NOMO-1 treated with DMSO at 0.1 percent for 48 hours (cell line): ENCODE results near the gene CDKN2B-AS1.

Experiments used
- DNase-seq: peaks from one replicate; lab custom pipeline; 2025; ENCODE audit not compliant: unreplicated experiment; lab: John Stamatoyannopoulos, UW

Gene CDKN2B-AS1

DNA sequence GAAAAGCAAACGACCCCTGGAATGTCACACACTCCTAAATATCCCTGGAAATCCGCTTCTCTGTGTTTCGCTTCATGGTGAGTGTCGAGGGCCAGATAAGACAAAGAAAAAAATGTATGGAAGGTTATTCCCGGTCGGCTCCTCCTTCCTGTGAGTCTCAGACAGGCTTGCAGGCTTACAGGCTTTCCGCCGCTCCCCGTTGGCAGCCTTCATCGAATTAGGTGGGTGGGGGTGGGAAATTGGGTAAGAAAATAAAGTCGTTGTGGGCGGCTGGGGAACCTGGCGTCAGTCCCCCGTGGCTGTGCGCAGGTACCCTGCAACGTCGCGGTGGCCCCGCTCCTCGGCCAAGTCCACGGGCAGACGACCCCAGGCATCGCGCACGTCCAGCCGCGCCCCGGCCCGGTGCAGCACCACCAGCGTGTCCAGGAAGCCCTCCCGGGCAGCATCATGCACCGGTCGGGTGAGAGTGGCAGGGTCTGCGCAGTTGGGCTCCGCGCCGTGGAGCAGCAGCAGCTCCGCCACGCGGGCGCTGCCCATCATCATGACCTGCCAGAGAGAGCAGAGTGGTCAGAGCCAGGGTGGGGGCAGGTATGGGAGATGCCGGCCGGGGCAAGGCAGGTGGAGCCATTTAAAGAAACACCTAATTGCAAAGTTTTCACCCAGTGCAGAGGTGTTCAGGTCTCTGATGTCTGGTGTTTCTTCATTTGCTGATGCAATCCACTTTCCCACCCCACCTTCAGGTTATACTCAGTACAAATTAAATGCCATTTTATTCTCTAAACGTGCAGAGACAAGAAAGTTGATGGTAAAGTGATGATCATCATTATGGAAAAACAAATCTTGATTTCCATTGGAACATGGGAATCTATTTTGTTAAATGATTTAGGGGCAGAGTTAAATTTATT is 11.4 kb downstream of the CDKN2B-AS1 start:
- no peak for DNase-seq

DNA sequence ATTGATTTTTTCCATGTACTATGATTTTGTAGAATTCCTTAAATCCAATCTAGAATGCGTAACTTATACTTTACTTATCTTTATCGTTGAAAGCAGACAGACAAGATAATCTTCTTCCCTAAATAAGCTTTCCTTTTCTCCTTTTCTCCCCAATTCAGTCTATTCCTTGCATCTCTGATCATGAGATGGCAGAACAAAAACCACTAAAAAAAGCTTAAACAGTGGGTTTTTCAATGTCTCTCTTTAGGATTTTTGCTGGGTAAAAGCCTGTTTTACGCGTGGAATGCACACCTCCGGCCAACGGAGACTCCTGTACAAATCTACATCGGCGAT is 13.8 kb downstream of the CDKN2B-AS1 start:
- no peak for DNase-seq

DNA sequence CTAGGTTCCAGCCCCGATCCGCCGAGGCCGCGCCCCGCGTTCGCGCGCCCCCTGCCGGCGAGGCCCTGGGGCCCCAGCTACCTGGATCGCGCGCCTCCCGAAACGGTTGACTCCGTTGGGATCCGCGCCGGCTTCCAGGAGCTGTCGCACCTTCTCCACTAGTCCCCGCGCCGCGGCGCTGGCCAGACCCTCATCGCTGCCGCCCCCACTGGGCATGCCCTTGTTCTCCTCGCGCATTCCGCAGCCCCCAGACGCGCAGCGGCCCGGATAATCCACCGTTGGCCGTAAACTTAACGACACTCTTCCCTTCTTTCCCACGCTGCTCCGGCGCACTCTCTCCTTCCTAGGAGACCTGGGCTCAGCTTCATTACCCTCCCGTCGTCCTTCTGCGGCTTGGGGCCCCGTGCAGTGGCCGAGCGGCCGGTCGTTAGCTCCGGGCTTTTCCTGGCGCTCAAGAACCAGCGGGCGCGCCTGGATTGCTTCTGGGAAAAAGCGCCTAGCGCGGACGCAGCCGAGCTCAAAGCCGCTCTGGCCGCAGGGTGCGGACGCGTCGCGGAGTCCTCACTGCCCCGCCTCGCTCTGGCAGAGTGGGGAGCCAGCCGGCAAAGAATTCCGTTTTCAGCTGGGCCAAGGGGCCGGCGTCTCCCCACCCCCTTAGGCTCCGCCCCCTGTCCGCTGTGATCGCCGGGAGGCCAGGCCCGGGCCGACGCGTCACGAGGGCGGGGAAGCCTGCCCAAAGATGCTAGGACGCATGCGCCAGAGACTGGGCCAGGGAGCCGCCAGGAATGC is 14.3 kb downstream of the CDKN2B-AS1 start, which contains the start of gene CDKN2B:
CDKN2B (minus strand) TSS at position 589 of the 789 bp plus-strand sequence; CDS start at position 237, 352 bp downstream.
- no peak for DNase-seq

DNA sequence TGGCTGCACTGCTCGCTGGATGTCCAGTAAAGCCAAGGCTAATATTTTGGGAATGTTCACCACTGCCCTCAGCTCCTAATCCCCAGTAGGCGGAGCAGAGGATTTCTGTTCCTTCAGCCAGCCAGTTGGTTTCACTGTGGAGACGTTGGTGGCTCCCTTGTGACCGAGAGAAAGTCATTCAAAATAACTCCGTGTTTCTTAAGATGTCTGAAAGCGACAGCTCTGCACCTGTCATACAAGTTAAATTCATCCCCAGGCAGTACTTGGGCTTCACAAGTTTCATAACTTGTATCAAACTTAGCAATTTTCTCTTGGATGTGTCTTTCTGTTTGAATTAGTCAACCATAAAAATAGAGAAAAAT is 14.9 kb downstream of the CDKN2B-AS1 start:
- DNase-seq: no peak

DNA sequence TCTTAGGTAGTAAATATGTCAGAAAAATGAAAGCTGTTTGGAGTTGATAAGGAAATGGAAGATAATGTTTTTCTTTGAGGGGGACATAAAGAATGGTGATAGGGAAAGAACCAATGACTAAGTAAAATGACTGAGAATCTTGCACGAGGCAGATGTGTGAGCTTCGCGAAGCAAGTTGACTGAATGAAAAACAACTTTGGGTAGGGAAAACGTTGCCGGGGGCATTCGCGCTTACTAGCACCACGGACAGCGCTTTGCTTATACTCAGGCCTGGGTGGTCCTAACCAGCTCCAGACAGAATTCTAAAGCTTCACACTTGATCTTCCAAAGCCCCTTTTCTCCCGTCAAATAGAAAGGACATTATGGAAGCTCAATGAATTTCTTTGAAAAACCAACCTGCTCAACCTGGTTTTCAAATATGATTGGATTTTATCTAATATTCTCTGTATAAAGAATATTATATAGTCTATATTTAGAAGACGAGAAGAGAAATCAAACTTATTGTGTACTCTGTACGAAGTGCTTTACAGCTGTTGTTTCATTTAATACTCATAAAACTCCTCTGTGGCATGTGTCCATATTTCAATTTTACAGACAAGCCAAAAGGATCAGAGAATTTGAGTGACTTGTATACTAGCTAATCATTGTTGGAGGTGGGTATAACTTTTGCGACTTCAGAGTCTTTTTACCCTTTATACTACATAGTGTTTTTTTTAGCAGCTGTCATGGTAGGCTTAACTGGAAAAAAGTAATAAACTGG is 16.5 kb downstream of the CDKN2B-AS1 start:
- DNase-seq: no peak

DNA sequence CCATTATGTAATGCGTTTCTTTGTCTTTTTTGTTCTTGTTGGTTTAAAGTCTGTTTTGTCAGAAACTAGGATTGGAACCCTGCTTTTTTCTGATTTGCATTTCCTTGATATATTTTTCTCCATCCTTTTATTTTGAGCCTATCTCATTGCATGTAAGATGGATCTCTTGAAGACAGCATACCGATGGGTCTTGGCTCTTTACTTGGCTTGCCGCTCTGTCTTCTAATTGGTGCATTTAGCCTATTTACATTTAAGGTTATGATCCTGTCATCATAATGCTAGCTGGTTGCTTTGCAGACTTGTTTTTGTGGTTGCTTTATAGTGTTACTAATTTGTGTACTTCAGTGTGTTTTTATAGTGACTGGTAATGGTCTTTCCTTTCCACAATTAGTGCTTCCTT is 27.8 kb downstream of the CDKN2B-AS1 start:
- no peak for DNase-seq

DNA sequence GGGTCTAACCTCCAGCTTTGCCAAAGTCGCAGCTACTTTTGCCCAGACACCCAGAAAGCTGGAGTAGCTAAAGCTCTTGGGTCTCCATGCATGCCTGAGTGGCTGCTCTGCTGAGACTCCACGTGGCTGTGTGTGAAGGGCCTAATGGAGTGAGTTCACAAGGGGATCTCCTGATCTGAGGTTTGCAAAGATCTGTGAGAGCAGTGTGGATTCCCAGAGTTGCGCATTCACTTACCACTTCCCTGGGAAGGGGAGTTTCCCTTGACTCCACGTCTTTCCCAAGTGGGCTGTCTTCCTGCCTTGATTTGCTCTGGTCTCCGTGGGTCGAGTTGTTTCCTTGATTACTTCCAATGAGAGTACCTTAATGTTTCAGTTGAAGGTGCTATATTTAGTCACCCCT is 32.1 kb downstream of the CDKN2B-AS1 start:
- no peak for DNase-seq

DNA sequence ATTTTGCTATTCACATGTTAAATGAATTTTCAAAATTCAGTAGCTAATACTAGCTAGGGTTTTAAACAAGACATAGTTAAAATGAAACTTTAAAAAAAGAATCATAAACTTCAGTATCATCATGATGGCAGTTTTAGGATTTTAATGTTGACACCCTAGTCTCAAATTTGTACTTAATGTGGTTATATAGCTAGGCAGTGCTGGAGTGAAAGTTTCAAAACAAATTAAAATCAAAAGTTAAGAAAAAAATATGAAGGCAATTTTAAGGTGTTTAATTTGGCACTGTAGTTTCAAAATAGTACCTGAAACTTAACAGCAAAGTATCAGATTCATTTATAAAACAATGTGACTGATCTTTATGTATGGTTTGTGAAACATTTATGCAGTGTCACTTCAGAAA is 33.8 kb downstream of the CDKN2B-AS1 start:
- no peak for DNase-seq

DNA sequence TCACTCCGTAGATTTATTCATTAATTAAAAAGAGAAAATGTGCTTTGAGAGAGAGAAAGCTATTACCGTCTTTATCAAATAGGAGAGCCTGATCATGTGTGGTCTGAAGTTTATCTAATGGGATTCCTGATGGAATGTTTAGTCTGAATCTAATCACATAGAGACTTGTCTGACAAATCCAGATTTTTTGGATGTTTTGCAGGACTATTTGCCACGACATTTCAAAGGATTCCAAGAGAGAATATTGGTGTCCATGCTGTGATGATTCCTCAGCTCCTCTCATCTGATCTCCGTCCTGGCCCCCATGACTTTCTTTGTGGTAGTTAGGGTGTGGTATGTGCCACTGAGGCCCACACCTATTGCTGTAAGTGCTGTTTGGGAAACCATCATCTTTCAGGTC is 34.6 kb downstream of the CDKN2B-AS1 start:
- DNase-seq: no peak

DNA sequence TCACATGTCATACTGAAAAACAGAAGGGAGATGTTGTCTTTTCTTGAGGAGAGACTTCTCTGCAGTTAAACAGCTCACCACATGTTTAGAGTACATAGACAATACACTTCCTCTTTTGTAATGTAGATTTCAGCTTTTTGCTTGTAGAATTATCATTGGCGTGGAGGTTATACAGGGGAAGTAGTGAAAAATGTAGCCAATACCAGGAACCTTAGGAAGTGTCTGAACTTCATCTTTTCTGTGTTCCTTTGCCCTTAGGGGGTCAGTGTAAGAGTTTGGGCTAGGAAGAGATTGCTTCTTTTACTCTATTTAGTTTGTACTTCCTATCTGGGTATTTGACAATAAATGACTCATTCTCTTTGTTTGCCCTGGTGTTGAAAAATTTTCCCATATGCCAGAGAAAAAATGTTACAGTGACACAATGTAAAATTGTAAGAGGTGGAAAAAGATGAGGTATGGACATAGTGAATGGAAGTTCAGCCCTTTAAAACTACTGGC is 35.6 kb downstream of the CDKN2B-AS1 start:
- DNase-seq: no peak

DNA sequence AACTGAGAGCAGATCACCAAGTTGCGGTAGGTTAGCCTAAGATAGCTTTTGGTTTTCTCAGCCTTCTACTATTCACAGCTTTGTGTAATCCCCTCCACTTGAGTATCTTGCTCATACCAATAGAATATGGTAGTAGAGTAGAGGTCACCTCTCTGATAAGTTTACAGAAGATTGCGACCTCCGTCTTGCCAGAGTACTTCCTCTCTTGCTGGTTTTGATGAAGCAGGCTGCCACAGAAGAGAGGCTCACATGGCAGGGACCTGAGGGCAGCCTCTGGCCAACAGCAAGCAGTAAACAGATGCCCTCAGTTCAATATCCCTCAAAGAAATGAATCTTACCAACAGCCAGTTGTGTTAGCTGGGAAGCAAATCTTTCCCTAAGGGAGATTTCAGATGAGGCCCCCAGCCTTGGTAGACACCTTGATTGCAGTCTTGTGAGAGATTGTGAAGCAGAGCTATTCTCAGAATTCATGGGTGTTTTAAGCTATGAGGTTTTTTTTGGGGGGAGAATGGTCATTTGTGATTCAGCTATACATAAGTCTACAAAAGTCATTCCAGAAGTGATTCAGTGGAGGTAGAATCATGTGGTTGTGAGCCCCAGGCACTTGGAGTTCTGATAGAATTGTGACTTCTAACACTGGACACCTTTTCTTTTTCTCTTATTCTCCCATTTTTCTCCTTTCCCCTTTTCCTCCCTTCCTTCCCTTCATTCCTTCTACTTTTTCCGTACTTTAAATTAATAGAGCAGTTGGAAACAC is 37.2 kb downstream of the CDKN2B-AS1 start:
- DNase-seq: no peak

DNA sequence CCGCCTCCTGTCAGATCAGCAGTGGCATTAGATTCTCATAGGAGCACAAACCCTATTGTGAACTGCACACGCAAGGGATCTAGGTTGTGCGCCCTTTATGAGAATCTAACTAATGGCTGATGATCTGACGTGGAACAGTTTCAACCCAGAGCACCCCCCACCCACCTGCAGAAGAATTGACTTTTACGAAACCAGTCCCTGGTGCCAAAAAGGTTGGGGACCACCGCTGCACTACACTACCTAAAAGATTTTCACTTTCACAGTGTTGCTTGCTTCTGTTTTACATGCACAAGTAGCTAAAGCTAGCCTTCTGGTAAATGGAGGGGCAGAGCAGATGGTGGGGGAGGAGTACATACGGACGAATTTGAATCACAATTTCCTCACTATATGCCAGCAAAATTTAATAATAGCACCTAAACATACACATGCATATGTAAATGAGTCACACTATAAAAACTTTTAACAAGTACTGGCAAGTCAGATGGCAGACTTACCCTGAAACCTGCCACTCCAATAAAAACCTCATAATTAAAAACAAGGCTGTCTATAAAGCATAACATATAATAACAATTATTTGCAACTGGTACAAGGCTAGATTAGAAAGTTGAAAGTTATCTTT is 38.5 kb downstream of the CDKN2B-AS1 start:
- DNase-seq: no peak

DNA sequence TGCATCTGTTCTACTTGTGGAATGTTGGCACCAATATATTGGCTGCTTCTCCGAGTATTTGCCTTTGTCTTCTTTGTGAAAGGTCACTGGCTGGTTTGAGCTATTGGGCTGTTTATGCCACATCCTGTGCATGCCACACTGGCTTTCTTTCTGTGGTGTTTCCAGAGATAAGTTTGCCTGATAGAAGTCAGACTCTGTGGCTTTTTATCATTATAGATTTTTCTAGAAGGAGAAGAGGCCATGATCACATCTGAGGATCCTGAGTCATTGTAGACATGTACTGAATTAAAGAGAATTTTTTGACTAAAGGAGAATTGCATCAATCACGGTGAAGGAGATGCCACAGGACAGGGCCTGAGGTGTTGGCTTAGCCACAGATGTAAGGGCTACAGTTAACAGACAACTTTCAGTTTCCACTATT is 41.0 kb downstream of the CDKN2B-AS1 start:
- no peak for DNase-seq

DNA sequence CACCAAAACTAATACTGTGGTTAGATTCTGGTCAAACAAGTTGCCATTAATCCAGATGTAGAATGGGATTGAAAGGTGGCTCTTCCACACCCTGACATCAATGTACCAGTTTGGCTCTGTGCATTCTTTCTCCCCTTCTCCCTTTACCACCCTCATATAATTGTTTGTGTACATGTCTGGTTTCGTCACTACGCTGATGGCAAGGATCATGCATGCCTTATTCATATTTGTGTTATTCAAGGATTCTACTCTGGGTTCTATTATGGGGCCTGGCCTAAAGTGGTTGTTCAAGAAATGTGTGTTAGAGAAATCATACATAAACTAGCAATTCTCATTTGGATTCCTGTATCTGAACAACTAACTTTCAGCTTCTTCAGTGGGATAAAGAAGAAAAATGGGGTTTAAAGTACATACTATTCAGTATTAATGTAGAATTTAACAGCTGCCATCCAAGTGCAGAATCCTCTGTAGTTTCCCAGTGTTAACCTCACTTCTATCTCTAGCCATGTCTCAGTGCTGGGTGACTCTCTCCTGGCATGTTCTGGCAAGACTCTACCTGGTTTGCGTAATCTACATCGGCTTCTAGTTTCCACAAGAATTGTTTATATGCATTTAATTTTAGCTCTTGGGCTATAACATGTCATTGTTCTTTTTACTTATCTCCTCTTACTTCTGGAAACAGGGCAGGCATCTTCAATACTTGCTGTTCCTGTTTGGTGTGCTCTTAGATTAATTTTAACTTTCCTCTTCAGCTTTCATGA is 42.5 kb downstream of the CDKN2B-AS1 start:
- no peak for DNase-seq

DNA sequence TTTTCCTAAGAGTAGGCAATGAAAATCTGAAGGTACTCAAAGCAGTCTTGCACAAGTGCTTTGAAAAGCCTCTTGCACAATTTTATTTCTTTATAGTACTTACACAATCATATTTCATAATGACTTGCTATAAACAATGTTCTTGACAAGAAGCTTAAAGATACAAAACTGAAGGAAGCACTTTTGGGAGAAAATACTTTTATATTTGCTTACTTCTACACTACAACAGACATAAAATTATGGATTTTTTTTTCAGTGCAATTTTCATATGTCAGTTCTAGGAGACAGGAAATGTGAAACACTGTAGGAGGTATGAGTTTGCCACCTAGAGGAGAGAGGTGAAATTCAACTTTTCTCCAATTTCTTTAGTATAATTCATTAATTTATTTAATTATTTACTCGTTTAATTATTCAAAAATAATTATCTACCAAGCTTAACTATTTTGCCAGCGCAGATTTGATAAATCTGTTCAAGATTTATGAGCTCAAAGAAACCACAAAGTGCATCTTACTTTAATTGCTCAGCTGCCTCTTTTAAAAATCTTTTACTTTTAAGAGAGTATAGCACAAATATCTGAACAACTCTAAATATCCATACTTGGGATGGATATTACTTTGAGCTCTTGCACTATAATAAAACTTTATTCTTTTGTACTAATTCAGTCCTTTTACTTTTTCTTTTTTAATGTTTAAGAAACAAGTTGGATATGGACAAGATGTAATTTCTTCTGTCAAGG is 43.5 kb downstream of the CDKN2B-AS1 start:
- no peak for DNase-seq

DNA sequence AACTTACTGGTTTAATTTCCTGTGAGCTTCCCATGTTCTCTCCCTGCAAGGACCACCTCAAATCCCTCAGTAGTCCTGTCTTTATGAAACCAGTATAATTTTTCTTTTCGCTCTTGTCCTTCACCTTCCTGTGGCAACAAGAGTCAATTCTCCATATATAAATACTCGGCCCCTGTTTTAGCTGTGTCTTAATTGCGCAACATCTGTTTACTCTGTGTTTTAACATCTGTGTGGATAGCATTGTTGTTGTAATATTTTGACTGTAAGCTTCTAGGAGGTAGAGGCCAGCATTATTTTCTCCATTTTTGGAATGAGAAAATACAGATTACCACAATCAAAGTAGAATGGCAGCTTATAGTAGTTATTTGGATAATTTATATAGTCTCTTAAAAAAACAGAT is 44.7 kb downstream of the CDKN2B-AS1 start:
- no peak for DNase-seq

DNA sequence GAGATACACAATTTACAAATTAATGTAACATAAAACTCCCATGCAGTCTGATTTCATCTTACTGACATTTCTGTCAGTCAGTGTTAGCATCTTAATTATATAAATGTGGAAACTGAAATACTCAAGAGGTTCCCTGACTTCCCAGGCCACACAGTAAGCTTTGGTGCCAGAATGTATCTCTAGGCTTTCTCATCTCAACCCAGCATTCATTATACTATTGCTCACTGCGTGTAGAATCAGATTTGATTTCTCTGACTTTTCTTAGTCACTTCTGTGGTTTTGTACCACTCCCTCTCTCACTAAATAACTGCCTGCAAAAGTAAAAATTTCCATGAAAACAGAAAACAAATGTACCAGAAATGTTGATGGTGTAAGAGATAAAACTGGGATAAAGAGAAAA is 46.2 kb downstream of the CDKN2B-AS1 start:
- DNase-seq: no peak

DNA sequence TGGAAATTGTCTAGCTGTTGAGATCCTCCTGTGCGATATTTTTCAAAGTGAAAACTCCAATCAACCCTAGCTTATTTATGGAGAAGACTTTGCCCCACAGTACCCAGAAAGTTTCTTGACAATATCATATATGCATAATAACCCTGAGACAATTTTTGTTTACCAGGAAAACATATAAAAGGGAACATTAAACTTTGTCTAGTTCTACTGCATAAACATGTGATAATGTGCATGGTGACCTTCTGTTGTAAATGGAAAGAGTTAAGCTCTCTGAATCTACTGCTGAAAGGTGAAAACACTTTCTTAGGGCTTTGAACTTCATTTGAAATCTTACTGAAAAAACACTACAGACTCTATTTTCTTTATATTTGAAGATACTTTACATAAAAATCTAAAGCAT is 46.8 kb downstream of the CDKN2B-AS1 start:
- DNase-seq: no peak

DNA sequence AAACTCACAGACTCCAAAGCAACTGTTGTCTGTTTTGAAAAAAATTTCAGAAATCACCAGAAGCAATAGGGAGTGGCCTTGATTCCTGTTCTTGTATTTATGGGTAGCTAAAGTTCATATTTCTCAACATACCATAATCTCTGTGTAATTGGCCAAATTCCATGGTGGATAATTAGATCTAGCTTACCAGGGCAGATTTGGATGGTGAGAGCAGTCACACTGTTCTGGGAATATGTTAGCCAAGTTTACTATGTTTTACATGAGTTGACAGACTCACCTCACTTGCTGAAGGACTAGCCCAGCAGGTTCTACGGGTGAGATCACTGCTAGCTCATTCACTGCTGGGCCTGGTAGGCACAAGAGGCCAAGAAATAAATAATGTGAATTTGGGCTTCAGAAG is 47.2 kb downstream of the CDKN2B-AS1 start:
- DNase-seq: no peak
